ENCODE measurements around the gene HMBS.

The HMBS gene

GRCh38 chr11:119067371-119068222, 17.1 kb upstream of the HMBS start, which contains the start of gene VPS11:
TSS of gene VPS11 (plus strand) at chr11:119067818. CDS start at chr11:119067824, 6 bp downstream.
- in situ Hi-C loops (cut with MboI; ENCODE audit: low sequenced_read_pairs) = no loop called here

GRCh38 chr11:119077839-119078238, 6.8 kb upstream of the HMBS start:
- in situ Hi-C loops (cut with MboI; ENCODE audit: low sequenced_read_pairs) = no loop called here

DNA sequence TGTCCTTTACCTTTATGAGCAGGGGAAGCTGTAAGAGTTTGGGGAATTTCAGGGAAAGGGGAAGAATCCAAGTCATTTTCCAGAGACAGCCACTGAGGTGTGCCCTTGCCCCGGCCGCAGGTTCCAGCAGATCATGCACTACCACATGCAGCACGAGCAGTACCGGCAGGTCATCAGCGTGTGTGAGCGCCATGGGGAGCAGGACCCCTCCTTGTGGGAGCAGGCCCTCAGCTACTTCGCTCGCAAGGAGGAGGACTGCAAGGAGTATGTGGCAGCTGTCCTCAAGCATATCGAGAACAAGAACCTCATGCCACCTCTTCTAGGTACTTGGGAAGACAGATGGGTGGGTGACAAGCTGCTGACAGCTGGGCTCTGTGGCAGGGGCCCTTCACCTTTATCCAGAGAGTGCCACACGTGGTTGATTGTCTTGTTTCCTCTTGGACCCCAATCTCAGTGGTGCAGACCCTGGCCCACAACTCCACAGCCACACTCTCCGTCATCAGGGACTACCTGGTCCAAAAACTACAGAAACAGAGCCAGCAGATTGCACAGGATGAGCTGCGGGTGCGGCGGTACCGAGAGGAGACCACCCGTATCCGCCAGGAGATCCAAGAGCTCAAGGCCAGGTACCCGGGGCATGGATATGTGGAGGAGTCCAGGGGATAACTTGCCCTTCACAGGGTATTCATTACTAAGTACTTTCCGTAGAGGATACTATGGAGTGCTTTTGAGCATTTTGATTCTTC, 5.8 kb upstream of the HMBS start:
- in situ Hi-C loops (cut with MboI; ENCODE audit: low sequenced_read_pairs) = no loop called here

DNA sequence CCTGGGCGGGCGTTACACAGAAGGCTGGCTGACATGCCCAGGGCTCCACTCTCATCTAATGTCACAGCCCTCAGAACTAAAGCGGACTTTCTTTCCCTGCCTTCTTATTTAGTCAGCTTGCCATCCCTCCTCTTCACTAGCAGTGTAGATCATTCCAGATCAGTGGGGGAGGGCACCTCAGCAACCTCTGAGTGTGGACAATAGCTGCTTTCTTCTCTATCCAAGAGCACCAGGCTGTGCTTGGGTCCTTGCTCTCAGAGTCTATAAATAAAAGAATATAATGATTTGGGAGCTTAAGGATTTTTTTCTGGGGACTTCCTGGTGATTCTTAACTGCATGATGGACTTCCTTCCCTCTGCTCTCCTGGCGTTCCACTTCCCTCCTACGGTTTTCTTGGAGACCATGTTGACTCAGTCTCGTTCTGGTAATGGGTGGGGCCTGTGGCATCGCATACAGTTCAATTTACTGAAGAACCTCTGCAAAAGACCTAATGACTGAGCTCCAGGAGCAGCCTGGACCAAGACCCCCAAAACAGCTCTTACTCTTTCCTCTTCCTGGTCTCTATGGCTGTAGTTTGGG, 2.9 kb upstream of the HMBS start:
- in situ Hi-C loops (cut with MboI; ENCODE audit: low sequenced_read_pairs) = no loop called here

- in situ Hi-C loops (cut with MboI; ENCODE audit: low sequenced_read_pairs) = no loop called here
Measured at GRCh38 chr11:119085437-119085847, 761 bp downstream of the HMBS start.

DNA sequence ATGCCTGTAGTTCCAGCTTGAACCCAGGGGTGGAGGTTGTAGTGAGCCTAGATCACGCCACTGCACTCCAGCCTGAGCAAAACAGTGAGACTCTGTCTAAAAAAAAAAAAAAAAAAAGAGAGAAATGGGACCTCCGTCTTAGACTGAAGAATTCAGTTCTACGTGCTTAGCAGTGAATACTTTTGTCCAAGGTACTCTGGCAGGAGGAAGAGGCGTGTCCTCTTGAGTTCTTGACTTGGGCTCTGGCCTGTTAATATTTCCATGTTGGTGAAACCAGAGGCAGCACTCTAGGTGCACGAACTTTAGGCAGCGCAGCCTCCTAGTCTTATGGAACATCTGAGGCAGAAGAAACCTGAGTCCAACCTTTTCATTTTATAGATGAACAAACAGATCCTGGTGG, 2.4 kb downstream of the HMBS start:
- in situ Hi-C loops (cut with MboI; ENCODE audit: low sequenced_read_pairs) = no loop called here

DNA sequence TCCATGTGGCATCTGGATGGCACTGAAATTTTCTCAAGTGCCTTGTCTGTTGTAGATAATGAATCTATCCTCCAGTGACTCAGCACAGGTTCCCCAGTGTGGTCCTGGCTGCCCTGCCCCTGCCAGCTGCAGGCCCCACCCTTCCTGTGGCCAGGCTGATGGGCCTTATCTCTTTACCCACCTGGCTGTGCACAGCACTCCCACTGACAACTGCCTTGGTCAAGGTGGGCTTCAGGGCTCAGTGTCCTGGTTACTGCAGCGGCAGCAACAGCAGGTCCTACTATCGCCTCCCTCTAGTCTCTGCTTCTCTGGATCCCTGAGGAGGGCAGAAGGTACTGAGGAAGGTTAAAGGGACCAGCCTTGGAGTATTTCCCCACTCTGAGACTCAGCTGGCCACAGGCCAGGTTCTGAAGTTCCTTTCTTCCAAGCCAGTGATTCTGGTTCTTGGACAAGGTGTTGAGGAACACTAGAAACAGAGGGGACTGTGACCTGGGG, 3.1 kb downstream of the HMBS start:
- in situ Hi-C loops (cut with MboI; ENCODE audit: low sequenced_read_pairs) = no loop called here

DNA sequence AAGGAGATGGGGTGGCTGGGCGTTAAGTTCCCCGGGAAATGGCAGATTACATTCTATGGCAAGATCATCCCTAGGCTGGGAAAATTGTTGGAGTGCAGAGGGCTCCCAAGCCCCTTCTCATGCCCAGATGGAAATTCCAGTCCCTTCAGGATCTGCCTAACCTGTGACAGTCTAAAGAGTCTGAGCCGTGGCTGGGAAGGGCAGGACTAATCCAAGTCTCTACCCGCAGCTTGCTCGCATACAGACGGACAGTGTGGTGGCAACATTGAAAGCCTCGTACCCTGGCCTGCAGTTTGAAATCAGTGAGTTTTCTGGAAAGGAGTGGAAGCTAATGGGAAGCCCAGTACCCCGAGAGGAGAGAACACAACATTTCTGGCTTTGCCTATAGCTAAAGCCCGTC, 3.7 kb downstream of the HMBS start:
- in situ Hi-C loops (cut with MboI; ENCODE audit: low sequenced_read_pairs) = no loop called here

DNA sequence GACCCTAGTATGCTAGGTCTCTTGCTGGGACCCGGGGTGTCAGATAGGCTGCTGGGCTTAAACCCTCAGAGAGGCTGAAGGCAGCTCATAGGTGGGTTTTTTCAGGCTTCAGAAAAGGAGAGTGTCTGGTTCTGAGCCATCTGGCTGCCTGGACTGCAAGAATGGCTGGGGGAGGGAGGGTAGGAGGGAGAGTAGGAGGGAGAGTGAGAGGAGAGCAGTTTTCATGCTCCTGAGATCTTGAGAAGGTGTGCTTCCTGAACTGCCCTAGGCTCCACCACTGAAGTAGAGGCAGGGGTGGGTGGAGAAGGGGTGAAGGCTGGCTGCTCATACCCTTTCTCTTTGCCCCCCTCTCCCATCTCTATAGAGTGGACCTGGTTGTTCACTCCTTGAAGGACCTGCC, 4.6 kb downstream of the HMBS start:
- in situ Hi-C loops (cut with MboI; ENCODE audit: low sequenced_read_pairs) = no loop called here

GRCh38 chr11:119091178-119091577, 6.5 kb downstream of the HMBS start:
- in situ Hi-C loops (cut with MboI; ENCODE audit: low sequenced_read_pairs) = no loop called here

DNA sequence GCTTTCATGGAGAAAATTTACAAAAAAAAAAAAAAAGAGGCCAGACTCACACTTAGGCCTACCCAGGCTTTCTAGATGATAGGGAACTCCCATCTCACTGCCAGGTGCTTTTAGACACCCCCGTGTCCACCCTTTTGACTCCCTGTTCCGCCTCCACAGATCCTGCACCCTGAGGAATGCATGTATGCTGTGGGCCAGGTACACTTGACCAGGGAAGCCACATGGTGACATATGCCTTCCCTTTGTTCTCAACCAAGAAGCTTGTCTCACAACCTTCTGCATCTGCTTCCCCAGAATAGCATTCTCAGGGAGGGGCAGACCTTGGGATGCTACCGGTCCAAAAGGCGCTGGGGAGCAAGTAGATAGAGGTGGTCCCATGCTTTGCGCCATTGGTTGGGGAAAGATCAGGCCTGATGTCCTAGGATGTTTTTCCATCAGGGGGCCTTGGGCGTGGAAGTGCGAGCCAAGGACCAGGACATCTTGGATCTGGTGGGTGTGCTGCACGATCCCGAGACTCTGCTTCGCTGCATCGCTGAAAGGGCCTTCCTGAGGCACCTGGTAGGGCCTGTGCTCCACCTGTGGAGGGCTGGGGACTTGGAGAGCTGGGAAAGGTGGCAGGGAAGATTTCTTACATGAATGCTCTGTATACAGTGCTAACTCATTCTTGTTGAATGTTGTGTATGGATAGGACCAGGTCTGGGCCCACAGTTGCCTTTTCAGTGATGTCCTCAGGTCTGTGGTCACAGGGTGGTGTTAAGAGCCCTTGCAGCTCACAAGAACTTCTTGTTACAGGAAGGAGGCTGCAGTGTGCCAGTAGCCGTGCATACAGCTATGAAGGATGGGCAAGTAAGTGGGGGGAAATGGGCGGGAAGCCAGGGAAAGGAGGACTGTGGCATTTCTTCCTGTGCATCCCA, 7.5 kb downstream of the HMBS start:
- in situ Hi-C loops (cut with MboI; ENCODE audit: low sequenced_read_pairs) = no loop called here

DNA sequence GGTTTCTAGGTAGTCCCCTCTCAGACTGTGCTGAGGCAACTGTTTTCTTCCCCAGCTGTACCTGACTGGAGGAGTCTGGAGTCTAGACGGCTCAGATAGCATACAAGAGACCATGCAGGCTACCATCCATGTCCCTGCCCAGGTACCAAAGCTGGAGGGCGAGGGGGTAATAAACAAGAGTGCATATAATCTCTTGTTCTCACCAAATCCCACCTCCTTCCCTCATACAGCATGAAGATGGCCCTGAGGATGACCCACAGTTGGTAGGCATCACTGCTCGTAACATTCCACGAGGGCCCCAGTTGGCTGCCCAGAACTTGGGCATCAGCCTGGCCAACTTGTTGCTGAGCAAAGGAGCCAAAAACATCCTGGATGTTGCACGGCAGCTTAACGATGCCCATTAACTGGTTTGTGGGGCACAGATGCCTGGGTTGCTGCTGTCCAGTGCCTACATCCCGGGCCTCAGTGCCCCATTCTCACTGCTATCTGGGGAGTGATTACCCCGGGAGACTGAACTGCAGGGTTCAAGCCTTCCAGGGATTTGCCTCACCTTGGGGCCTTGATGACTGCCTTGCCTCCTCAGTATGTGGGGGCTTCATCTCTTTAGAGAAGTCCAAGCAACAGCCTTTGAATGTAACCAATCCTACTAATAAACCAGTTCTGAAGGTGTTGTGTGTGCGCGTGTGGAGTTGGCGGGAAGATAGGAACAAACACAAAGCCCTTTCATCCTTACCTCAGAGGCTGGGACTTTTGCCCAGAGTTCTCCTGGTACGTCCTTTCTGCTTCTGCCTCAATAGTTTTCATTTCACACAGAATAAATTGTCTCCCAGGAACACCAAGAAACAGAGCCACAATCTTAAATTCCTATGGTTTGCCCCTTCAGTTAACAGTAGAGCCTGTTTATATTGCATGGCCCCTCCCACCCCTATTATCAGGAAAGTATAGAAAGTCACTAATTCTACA, 8.5 kb downstream of the HMBS start:
- in situ Hi-C loops (cut with MboI; ENCODE audit: low sequenced_read_pairs) = no loop called here

- in situ Hi-C loops (cut with MboI; ENCODE audit: low sequenced_read_pairs) = no loop called here
Measured at GRCh38 chr11:119093942-119094815, 9.5 kb downstream of the HMBS start.

GRCh38 chr11:119094816-119095065, 10.1 kb downstream of the HMBS start:
- in situ Hi-C loops (cut with MboI; ENCODE audit: low sequenced_read_pairs) = no loop called here

DNA sequence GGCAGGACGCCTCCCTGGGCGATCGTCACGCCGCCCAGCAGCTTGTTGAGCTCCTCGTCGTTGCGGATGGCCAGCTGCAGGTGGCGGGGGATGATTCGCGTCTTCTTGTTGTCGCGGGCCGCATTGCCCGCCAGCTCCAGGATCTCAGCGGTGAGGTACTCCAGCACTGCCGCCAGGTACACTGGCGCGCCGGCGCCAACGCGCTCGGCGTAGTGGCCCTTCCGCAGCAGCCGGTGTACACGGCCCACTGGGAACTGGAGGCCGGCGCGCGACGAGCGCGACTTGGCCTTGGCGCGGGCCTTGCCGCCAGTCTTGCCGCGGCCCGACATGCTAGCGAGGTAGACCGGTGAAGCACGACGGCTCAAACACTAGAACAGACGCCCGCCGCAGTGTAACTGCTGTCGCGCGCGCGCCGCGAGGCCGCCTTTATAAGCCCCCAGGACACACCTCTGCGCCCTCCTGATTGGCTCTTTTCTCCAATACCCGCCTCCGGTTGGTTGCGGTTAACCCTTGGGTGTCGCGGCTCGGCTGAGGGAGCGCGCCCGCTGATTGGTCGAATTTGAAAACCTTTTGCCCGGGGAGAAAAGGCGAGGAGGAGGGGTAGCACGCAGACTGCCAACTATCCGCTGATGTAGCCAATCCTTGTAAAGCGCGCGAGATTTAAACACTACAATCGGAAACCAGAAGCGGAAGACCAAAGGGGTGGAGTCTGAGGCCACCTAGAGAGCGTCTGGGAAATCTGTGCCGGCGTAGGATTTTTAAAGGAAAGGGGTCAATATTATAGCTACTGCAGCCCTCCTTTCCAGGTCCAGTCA, 10.6 kb downstream of the HMBS start:
- in situ Hi-C loops (cut with MboI; ENCODE audit: low sequenced_read_pairs) = no loop called here

- in situ Hi-C loops (cut with MboI; ENCODE audit: low sequenced_read_pairs) = no loop called here
Measured at GRCh38 chr11:119099711-119100110, 15.0 kb downstream of the HMBS start.

- in situ Hi-C loops (cut with MboI; ENCODE audit: low sequenced_read_pairs) = no loop called here
Measured at GRCh38 chr11:119100246-119100970, 15.7 kb downstream of the HMBS start.

All from HL-60/S4 treated with phorbol 12-myristate 13-acetate at 8.2 ng/mL for 4 days and 3 days (cell line).